Measurements from ENCODE around the gene KLLN.
"Not testable (repeated sequence)": the region's sequence is repeated elsewhere in the genome, so short reads cannot be mapped to it uniquely, and the experiment has no call there.

KLLN gene

GRCh38 chr10:87886635-87887034, 23.3 kb upstream of the KLLN start:
- no peak for DNase-seq (ENCODE audit: extremely low read depth, low read depth)
- H3K4me3 ChIP-seq (replicated peaks; ENCODE audit: low read depth, low read length) = no peak overlapping the region
- TF ChIP-seq, protein P1, sequence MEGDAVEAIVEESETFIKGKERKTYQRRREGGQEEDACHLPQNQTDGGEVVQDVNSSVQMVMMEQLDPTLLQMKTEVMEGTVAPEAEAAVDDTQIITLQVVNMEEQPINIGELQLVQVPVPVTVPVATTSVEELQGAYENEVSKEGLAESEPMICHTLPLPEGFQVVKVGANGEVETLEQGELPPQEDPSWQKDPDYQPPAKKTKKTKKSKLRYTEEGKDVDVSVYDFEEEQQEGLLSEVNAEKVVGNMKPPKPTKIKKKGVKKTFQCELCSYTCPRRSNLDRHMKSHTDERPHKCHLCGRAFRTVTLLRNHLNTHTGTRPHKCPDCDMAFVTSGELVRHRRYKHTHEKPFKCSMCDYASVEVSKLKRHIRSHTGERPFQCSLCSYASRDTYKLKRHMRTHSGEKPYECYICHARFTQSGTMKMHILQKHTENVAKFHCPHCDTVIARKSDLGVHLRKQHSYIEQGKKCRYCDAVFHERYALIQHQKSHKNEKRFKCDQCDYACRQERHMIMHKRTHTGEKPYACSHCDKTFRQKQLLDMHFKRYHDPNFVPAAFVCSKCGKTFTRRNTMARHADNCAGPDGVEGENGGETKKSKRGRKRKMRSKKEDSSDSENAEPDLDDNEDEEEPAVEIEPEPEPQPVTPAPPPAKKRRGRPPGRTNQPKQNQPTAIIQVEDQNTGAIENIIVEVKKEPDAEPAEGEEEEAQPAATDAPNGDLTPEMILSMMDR (IDR thresholded peaks at IDR 0.05; ENCODE audit: low read depth, low read length, missing control alignments) = no peak

DNA sequence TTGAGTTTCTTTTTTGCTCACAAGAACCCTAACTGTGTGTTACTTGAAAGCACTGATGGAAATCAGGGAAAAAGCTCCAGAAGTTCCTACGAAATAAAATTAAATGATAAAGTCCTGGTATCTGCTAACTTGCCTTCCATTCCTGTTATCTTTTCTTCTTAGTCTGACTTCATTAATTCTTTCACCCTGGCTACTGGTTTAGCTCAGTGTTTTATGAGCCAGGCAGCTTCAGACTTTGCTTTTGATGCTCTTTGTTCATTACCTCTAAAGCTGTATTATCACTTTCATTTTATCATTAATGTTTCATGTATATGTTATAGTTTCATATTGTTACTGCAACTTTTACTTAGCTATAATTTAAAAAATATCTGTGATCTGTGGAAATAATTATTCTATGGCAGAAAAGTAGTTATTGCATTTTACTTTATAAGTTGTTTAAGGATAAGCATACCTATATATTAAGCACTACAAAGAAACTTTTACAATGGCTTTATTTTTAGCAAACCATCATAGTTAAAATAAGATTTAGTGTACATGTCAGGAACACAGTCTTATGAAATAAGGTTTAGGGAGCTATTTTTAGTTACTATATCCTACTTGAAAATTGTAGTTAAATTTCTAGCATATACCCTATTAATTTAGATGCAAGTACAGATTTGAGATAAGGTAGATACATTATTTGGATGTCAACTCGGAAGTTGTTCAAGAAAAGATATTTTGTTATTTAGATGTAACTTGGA, 19.4 kb upstream of the KLLN start:
- H3K4me3 ChIP-seq (replicated peaks; ENCODE audit: low read depth, low read length) = no peak overlapping the region
- TF ChIP-seq, protein P1 (IDR thresholded peaks at IDR 0.05; ENCODE audit: low read depth, low read length, missing control alignments) = no peak
- no peak for DNase-seq (ENCODE audit: extremely low read depth, low read depth)

DNA sequence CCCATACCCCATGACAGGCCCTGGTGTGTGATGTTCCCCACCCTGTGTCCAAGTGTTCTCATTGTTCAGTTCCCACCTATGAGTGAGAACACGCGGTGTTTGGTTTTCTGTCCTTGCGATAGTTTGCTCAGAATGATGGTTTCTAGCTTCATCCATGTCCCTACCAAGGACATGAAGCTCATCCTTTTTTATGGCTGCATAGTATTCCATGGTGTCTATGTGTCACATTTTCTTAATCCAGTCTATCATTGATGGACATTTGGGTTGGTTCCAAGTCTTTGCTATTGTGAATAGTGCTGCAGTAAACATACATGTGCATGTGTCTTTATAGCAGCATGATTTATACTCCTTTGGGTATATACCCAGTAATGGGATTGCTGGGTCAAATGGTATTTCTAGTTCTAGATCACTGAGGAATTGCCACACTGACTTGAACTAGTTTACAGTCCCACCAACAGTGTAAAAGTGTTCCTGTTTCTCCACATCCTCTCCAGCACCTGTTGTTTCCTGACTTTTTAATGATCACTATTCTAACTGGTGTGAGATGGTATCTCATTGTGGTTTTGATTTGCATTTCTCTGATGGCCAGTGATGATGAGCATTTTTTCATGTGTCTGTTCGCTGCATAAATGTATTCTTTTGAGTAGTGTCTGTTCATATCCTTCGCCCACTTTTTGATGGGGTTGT, 18.2 kb upstream of the KLLN start:
- DNase-seq (ENCODE audit: extremely low read depth, low read depth); H3K4me3 ChIP-seq (replicated peaks; ENCODE audit: low read depth, low read length): not testable (repeated sequence)

DNA sequence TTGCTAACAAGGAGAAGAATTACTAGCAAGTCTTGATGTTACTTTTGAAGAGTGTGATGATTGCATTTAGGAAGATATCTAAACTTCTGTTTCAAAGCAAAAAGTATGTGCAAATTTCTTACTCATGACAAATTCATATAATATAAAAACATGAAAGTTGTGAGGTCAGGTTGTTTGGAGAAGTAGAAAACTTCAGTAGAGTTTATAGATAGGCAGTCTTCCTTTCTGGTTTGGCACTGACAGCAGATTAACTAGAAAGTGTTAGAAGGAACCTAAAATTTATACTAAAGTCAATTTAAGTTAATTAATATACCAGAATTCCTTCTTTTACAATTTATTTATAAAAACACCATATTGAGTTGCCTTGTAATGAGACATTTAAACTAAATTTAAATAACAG, 17.0 kb upstream of the KLLN start:
- TF ChIP-seq, protein P1 (IDR thresholded peaks at IDR 0.05; ENCODE audit: low read depth, low read length, missing control alignments) = no peak
- H3K4me3 ChIP-seq (replicated peaks; ENCODE audit: low read depth, low read length) = no peak overlapping the region
- no peak for DNase-seq (ENCODE audit: extremely low read depth, low read depth)

DNA sequence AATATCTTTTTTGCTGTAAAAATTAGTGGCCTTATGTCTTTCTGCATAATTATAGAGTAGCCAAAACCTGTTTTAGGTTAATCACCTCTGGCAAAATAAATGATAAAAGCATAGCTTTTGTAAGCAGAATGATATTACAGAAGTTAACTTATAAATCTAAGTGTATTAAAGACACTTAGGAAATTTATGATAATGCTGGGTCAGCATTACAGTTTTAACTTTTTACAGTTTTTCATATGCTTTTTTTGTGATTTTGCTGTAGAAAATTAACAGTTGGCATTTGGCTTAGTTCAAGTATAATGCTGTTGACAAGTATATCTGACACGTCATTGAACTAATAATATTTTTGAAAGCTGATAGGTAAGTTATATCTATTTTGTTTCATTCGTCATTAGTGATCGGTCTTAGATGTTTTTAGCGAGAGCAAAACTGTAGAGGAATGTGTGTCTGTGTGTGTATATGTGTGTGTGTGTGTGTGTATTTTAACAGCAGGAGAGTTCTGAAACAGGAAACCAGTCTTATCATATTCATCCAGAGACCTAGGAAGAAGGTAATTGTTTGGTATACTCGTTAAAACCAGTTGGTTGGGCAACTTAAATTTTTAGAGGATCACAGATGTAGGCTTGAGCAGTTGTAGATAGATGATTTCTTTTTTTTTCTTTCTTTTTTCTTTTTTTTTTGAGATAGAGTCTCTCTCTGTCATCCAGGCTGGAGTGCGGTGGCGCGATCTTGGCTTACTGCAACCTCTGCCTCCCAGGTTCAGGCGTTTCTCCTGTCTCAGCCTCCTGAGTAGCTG, 15.5 kb upstream of the KLLN start:
- TF ChIP-seq, protein P1 (IDR thresholded peaks at IDR 0.05; ENCODE audit: low read depth, low read length, missing control alignments) = no peak
- no peak overlapping the region for H3K4me3 ChIP-seq (replicated peaks; ENCODE audit: low read depth, low read length)
- no peak for DNase-seq (ENCODE audit: extremely low read depth, low read depth)

DNA sequence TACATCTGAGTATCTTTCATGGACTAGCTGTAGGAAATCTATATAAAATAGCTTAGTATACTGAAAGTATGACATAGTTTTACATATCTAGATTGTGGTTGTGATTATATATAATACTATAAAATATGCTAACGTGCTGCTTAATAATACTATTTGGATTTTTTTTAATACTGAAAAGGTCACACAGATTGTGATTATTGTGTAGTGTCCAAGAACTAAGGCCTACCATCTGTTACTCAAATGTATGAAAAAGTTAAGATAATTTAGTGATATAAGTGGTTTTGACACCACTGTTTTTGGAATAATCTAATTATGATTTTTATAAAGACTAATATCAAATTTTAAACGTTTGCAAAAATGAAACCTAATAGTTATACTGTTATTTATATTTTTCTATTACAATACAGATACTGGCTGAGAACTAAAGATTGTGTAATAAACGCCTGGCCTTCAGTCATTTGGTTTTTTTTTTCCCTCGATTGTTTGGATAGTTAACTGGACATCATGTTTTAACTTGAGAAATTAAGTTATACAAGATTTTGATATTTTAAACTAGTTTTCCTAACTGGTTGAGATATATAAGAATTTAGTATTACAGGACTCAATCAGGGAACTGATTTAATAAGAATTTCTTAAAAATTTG, 12.7 kb upstream of the KLLN start:
- H3K4me3 ChIP-seq (replicated peaks; ENCODE audit: low read depth, low read length) = no peak overlapping the region
- TF ChIP-seq, protein P1 (IDR thresholded peaks at IDR 0.05; ENCODE audit: low read depth, low read length, missing control alignments) = no peak
- DNase-seq (ENCODE audit: extremely low read depth, low read depth) = no peak
